ENCODE measurements around the gene AANAT.

The AANAT gene

DNA sequence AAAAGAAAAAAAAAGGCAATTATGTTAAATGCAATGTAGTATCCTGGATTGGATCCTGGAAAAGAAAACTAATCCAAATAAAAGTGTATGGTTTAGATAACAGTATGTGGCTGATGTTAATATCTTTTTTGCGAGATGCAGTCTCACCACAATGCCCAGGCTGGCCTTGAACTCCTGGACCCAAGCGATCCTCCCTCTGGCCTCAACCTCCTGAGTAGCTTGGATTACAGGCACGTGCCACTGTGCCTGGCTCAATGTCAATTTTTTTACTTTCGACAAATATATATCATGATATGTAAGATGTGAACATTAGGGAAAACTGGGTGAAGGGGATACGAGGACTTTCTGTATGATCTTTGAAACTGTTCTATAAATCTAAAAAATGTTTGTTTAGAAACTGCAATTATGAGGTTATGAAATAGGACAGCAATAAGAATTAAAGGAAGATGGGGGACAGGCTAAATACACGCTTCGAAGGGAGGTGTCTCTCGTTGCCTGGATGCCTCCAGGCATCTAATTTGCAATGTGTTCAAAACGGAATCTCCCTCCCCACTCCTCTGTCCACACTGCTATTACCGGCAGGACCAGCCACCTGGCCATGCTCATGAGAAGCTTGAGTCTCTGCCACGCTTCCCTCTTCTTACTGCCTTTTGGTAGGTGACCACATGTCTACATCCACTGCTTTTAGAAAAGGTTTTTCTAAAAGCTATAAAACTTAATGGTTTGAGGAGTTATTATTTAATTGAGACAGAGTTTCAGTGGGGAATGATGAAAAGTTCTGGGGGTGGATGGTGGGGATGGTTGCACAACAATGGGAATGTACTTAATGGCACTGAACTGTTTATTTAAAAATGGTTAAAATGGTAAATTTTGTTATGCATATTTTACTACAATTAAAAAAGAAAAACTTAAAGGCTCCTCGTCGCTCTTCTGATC is 29.7 kb upstream of the AANAT start:
- no peak overlapping the region for H3K9ac ChIP-seq
- TF ChIP-seq Cebpa-rat (IDR thresholded peaks at IDR 0.05), result no peak
- H3K9me3 ChIP-seq (replicated peaks in 1 of 11), result no peaks in the 10 kb centered on the region
- no peaks in the 10 kb centered on the region for H3K27me3 ChIP-seq
- no peak overlapping the region for H3K4me3 ChIP-seq
- peaks cover 0 to 37% (median 7%) of the 10 kb centered on the region in 11 experiments; a peak in 7 of 22 replicates for H3K36me3 ChIP-seq
- H4K20me1 ChIP-seq, result peaks cover 67 to 100% (median 89%) of the 10 kb centered on the region in 11 experiments
- H3K4me2 ChIP-seq, result no peak overlapping the region
- H3K27ac ChIP-seq, result 0 out of 22 replicates have a peak overlapping the region, but pooled peaks of 1 of the 11 experiments have one; percentile 5
- peaks cover 24 to 53% (median 39%) of the 10 kb centered on the region in 10 experiments for H3K4me1 ChIP-seq

DNA sequence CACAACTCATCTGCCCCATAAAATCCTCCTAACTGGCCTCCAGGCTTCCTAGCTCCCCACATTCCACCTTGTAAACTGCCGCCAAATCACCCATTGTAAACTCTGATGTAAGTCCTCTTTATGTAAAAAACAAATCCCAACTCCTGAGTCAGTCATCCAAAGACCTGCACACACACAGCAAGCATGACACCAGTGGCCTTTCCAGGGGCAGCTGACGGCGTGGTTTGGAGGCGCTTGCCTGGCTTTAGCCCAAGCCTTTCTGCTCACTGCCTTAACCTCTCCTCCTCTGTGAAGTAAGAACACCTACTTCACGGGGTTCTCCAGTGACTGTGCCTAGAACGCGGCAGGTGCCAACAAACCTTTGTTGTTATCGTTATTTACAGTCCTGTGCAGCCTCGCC is 28.5 kb upstream of the AANAT start:
- Histone ChIP-seq H3K4me1 (peaks cover 28 to 56% (median 41%) of the 10 kb centered on the region in 10 experiments), H3K9me3 (replicated peaks in 1 of 11) (no peaks in the 10 kb centered on the region), H3K9ac (no peak overlapping the region), H3K4me3 (no peak overlapping the region), H4K20me1 (peaks cover 76 to 100% (median 88%) of the 10 kb centered on the region in 11 experiments), H3K27ac (no peak overlapping the region), H3K36me3 (peaks cover 0 to 37% (median 7%) of the 10 kb centered on the region in 11 experiments; a peak in 7 of 22 replicates), H3K27me3 (no peaks in the 10 kb centered on the region), H3K4me2 (no peak overlapping the region)
- no peak for TF ChIP-seq Cebpa-rat (IDR thresholded peaks at IDR 0.05)

DNA sequence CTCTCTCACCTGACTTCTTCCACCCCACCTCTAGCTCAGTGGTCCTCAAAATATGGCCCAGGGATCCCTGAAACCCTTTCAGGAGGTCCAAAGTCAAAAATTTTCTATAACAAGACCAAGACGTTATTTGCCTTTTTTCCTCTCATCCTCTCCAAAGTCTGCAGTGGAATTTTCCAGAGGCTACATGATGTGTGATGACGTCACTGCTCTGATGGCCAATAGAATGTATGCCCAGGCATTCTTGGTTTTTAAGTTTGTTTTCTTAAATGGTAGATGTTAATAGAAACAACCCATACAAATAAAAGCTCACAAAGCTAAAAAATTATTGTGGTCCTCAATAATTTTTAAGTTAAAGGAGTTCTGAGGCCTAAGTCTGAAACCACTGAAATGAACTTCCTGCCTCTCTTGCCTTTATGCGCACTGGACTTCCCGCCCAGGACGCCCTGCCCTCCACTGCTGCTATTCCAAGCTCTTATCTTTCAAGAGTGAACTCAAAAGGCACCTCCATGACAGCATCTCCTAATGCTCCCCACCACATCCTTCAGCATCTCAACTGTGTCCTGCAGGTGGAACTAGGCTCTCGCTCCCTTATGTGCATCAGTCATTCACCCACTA is 28.0 kb upstream of the AANAT start:
- Histone ChIP-seq H3K4me2 (no peak overlapping the region), H3K27me3 (no peaks in the 10 kb centered on the region), H3K4me1 (peaks cover 28 to 56% (median 41%) of the 10 kb centered on the region in 10 experiments), H3K36me3 (peaks cover 0 to 37% (median 7%) of the 10 kb centered on the region in 11 experiments; a peak in 7 of 22 replicates), H3K4me3 (no peak overlapping the region), H3K9me3 (replicated peaks in 1 of 11) (no peaks in the 10 kb centered on the region), H4K20me1 (peaks cover 82 to 100% (median 93%) of the 10 kb centered on the region in 11 experiments), H3K9ac (no peak overlapping the region), H3K27ac (no peak overlapping the region)
- TF ChIP-seq Cebpa-rat (IDR thresholded peaks at IDR 0.05), result no peak

DNA sequence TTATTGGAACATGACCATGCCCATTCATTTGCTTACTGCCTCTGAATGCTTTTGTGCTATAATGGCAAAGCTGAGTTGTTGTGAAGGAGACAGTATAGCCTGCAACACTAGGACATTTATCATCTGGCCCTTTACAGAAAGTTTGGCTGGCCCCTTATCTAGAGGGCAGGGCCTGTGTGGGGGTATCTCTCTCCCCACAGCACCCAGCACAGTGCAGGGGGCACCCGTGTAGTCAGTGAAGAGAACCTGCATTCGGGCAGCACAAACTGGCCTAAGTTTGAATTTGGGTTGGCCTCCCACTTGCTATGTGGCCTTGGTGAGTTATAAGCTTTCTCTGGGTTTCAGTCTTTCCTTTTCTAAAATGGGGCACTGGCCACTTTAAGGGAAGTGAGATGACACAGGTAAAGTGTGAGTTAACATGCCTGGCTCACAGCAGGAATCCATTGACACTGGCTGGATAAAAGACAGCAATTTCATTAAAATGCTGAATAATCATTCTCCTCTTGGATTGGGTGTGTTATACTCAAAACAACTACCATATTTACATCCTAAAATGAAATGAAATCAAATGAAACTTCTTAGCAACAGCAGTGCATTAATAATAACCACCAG is 26.5 kb upstream of the AANAT start:
- Histone ChIP-seq H3K9me3 (replicated peaks in 1 of 11) (no peaks in the 10 kb centered on the region), H4K20me1 (peaks cover 87 to 100% (median 96%) of the 10 kb centered on the region in 11 experiments), H3K36me3 (peaks cover 0 to 37% (median 6%) of the 10 kb centered on the region in 11 experiments; a peak in 7 of 22 replicates), H3K9ac (no peak overlapping the region), H3K4me1 (peaks cover 38 to 64% (median 48%) of the 10 kb centered on the region in 10 experiments), H3K4me2 (0 out of 22 replicates have a peak overlapping the region, but pooled peaks of 1 of the 11 experiments have one; percentile 56), H3K4me3 (no peak overlapping the region), H3K27ac (no peak overlapping the region), H3K27me3 (no peaks in the 10 kb centered on the region)
- TF ChIP-seq Cebpa-rat (IDR thresholded peaks at IDR 0.05), result no peak

DNA sequence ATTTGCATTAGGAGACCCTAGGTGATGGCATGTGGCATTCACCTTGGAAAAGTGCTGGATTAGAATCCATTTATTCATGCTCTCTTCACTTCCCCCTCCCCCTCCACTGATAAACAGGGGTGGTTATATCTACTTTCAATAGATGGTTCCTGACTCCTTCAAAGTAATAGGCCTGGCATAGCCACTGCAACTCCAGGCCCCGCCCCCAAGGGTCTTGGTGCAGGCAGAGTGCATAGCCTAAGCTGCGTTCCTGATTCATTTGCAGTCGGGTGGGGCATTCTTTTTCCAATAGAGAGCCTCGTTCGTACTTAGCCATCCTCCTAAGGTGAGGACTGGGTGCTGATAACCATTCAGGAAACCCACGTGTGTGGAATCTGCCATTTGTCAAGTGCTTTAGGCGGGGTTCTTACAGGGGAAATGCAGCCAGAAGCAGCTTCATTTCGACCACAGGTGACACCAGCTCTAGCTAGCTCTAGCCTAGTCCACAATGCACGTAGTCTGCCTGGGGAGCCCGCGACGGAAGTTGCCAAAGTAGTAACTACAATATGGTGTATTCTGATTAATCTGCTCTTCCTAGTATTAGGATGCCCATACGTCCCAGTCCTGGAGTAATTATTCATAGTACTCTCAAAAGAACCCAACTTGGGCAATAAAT is 25.6 kb upstream of the AANAT start:
- H3K27me3 ChIP-seq, result no peaks in the 10 kb centered on the region
- H3K27ac ChIP-seq, result peak overlapping the region in 2 of 11 experiments; percentile 40 to 56; a peak in 2 of 22 replicates
- H3K9ac ChIP-seq, result no peak overlapping the region
- H3K9me3 ChIP-seq (replicated peaks in 1 of 11), result no peaks in the 10 kb centered on the region
- H3K4me2 ChIP-seq, result peak overlapping the region in 8 of 11 experiments; percentile 28 to 67 (median 54); a peak in 13 of 22 replicates
- peaks cover 0 to 37% (median 6%) of the 10 kb centered on the region in 11 experiments; a peak in 7 of 22 replicates for H3K36me3 ChIP-seq
- H3K4me3 ChIP-seq, result no peak overlapping the region
- no peak for TF ChIP-seq Cebpa-rat (IDR thresholded peaks at IDR 0.05)
- H4K20me1 ChIP-seq, result peaks cover 88 to 100% (median 96%) of the 10 kb centered on the region in 11 experiments
- H3K4me1 ChIP-seq, result peaks cover 44 to 74% (median 57%) of the 10 kb centered on the region in 10 experiments

DNA sequence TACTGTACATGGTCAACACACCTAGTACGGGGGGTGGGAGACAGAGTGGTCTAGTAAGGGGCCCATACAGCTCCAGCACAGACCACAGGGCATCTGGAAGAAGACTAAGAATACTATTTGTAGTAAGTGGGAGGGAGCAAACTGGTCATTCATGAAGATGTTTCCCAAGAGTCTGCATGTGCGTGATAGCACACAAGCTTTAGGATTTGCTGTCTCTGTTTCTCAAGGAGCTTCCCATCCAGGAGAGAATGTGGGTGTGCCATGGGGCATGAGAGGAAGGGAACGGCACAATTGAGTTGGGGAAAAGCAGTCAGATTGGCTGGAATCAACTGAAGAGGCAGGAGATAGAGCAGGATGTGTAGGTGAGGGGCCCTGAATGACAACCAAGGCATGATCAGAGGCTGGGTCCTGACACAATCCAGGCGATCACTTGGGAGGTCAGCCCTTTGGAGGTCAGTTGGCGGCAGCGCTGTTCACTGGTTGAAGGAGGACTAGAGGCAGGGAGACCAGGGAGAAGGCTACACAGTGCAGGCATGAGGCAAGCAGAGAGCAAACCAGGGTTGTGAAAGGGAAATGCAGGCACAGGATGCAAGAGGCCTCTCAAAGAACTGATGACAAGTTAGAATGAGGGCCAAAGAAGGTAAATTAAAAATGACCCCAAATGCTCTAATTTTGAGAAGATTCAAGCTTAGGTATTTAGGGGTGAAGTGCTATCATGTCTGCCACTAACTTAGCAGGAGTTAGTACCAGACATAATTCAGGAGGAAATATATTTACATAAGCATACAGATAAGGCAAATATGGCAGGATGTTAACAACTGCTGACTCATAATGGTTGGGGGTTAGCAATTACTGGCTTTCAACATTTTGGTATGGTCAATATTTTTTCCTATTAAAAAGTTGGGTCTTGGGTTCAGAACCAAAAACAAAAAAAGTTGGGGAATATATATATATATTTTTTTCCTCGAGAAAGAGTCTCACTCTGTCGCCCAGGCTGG is 24.8 kb upstream of the AANAT start:
- Histone ChIP-seq H3K27ac (peak overlapping the region in 9 of 11 experiments; percentile 0 to 63 (median 40); a peak in 12 of 22 replicates), H4K20me1 (peaks cover 91 to 100% (median 99%) of the 10 kb centered on the region in 11 experiments), H3K9me3 (replicated peaks in 1 of 11) (no peaks in the 10 kb centered on the region), H3K4me2 (peak overlapping the region; percentile 28 to 67 (median 56); a peak in 21 of 22 replicates), H3K4me1 (peaks cover 52 to 82% (median 66%) of the 10 kb centered on the region in 10 experiments), H3K4me3 (no peak overlapping the region), H3K36me3 (peaks cover 0 to 37% (median 6%) of the 10 kb centered on the region in 11 experiments; a peak in 7 of 22 replicates), H3K9ac (peak overlapping the region in 4 of 11 experiments; percentile 9 to 25 (median 22); a peak in 2 of 22 replicates), H3K27me3 (no peaks in the 10 kb centered on the region)
- TF ChIP-seq Cebpa-rat (IDR thresholded peaks at IDR 0.05), result no peak

DNA sequence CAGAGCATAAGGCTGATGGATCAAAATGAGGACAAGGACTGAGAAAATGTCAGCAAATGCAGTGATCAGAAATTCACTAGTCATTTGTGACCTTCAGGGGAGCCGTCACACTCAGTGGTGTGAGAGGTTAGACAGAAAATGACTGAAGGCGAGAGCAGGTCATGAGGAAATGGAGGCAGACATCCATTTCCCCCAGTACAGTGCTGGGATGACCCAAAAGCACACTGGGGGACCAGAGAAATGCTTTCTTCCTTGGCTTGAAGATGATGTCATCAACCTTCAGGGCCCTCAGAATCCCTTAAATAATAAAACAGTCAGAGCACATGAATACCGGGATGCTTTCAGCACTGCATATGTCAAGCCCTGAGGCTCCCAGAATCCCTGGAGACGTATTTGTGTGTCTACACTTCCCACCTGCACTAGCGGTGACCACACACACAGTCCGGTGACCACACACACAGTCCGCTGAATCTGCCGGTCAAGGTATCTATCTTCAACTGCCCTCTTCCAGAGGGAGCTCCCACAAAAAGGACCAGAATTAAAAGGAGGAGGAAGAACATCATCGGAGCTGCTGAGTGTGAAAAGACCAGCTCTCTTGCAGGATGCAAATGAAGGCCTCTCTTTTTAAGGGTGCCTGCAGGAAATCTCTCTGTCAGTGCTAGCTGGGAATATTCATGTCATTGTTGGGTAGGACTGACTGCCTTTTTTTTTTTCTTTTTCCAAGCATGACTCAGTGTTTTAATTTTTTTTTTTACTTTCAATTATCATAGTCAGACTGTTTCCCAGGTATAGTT is 22.7 kb upstream of the AANAT start:
- no peaks in the 10 kb centered on the region for H3K27me3 ChIP-seq
- no peak overlapping the region for H3K9ac ChIP-seq
- H3K36me3 ChIP-seq, result peaks cover 0 to 26% (median 4%) of the 10 kb centered on the region in 11 experiments; a peak in 7 of 22 replicates
- H3K4me3 ChIP-seq, result no peak overlapping the region
- H3K9me3 ChIP-seq (replicated peaks in 1 of 11), result no peaks in the 10 kb centered on the region
- peak overlapping the region in 2 of 11 experiments; percentile 17 to 61; a peak in 3 of 22 replicates for H3K27ac ChIP-seq
- no peak for TF ChIP-seq Cebpa-rat (IDR thresholded peaks at IDR 0.05)
- peaks cover 91 to 100% (median 99%) of the 10 kb centered on the region in 11 experiments for H4K20me1 ChIP-seq
- peak overlapping the region; percentile 28 to 67 (median 59) for H3K4me2 ChIP-seq
- H3K4me1 ChIP-seq, result peaks cover 72 to 94% (median 82%) of the 10 kb centered on the region in 10 experiments
